GM12878 (cell line): Measurements from ENCODE around the gene KATNB1. TPM values are rescaled to one million over a fixed set of nuclear protein-coding genes. Genes with fewer than 3 reads are reported as not detected.

Source experiments
- RELB ChIP-seq: fragments of 450-650 bp; IDR thresholded peaks from 2 replicates; pipeline ENCODE4 v1.6.1; 2017; ENCODE audit warnings: low read depth, mild to moderate bottlenecking, moderate library complexity
- ZBTB11 ChIP-seq: fragments of 450-650 bp; formaldehyde crosslinking; IDR thresholded peaks from 2 replicates; pipeline ENCODE4 v1.5.0; 2022; ENCODE audit warnings: mild to moderate bottlenecking, missing genetic modification characterization
- polyA plus RNA-seq, 11 experiments: library from polyadenylated mRNA; depleted of rRNA in 4 of 11; unstranded in 6 of 11; stranded (reverse) in 5 of 11; fragments of >200 nt; fragmentation: Nextera tagmentation in 4 of 11; fragmentation: Illumina TruSeq in 1 of 11; extraction: Ambion mirVana in 4 of 11; extraction: Trizol in 1 of 11; gene quantifications; 1 replicate in 1 of 11; 2 replicates in 10 of 11; pipeline versions ENCODE4 v1.2.1 to v1.2.3, GENCODE V29; 2011 to 2016; ENCODE audit warnings: inconsistent platforms in 2 of 11, missing spikeins in 2 of 11, low read depth in 1 of 11
- total RNA-seq, 4 experiments: library from RNA; depleted of rRNA in 3 of 4; stranded (reverse); fragments of >200 nt in 3 of 4; fragmentation: Illumina TruSeq in 1 of 4; extraction: Trizol in 1 of 4; gene quantifications; 2 replicates each; pipeline versions ENCODE4 v1.2.1 to v1.2.3, GENCODE V29; 2013 to 2021
- TF ChIP-seq, protein P1 (sequence below): fragments of 450-650 bp; IDR thresholded peaks from 2 replicates; pipeline ENCODE4 v1.6.1; 2017; ENCODE audit warnings: mild to moderate bottlenecking, moderate library complexity
- TF ChIP-seq, protein P2 (sequence below): fragments of 450-650 bp; IDR thresholded peaks from 2 replicates; pipeline ENCODE4 v1.6.1; 2017; ENCODE audit warnings: mild to moderate bottlenecking, moderate library complexity

KATNB1 gene
- total and polyA plus RNA-seq, 10 of the 15 experiments (the other 5 are each of a cell fraction or from before 2014, with no cell fraction given): 0.71 to 46.5 (median 19.5) TPM

GRCh38 chr16:57743886-57744641, 8.5 kb downstream of the KATNB1 start (continued):
- TF ChIP-seq, protein P1, sequence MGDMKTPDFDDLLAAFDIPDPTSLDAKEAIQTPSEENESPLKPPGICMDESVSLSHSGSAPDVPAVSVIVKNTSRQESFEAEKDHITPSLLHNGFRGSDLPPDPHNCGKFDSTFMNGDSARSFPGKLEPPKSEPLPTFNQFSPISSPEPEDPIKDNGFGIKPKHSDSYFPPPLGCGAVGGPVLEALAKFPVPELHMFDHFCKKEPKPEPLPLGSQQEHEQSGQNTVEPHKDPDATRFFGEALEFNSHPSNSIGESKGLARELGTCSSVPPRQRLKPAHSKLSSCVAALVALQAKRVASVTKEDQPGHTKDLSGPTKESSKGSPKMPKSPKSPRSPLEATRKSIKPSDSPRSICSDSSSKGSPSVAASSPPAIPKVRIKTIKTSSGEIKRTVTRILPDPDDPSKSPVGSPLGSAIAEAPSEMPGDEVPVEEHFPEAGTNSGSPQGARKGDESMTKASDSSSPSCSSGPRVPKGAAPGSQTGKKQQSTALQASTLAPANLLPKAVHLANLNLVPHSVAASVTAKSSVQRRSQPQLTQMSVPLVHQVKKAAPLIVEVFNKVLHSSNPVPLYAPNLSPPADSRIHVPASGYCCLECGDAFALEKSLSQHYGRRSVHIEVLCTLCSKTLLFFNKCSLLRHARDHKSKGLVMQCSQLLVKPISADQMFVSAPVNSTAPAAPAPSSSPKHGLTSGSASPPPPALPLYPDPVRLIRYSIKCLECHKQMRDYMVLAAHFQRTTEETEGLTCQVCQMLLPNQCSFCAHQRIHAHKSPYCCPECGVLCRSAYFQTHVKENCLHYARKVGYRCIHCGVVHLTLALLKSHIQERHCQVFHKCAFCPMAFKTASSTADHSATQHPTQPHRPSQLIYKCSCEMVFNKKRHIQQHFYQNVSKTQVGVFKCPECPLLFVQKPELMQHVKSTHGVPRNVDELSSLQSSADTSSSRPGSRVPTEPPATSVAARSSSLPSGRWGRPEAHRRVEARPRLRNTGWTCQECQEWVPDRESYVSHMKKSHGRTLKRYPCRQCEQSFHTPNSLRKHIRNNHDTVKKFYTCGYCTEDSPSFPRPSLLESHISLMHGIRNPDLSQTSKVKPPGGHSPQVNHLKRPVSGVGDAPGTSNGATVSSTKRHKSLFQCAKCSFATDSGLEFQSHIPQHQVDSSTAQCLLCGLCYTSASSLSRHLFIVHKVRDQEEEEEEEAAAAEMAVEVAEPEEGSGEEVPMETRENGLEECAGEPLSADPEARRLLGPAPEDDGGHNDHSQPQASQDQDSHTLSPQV: no peak
- no peak for TF ChIP-seq RELB
- no peak for TF ChIP-seq ZBTB11 (CRISPR knock-in tag)
- TF ChIP-seq, protein P2, sequence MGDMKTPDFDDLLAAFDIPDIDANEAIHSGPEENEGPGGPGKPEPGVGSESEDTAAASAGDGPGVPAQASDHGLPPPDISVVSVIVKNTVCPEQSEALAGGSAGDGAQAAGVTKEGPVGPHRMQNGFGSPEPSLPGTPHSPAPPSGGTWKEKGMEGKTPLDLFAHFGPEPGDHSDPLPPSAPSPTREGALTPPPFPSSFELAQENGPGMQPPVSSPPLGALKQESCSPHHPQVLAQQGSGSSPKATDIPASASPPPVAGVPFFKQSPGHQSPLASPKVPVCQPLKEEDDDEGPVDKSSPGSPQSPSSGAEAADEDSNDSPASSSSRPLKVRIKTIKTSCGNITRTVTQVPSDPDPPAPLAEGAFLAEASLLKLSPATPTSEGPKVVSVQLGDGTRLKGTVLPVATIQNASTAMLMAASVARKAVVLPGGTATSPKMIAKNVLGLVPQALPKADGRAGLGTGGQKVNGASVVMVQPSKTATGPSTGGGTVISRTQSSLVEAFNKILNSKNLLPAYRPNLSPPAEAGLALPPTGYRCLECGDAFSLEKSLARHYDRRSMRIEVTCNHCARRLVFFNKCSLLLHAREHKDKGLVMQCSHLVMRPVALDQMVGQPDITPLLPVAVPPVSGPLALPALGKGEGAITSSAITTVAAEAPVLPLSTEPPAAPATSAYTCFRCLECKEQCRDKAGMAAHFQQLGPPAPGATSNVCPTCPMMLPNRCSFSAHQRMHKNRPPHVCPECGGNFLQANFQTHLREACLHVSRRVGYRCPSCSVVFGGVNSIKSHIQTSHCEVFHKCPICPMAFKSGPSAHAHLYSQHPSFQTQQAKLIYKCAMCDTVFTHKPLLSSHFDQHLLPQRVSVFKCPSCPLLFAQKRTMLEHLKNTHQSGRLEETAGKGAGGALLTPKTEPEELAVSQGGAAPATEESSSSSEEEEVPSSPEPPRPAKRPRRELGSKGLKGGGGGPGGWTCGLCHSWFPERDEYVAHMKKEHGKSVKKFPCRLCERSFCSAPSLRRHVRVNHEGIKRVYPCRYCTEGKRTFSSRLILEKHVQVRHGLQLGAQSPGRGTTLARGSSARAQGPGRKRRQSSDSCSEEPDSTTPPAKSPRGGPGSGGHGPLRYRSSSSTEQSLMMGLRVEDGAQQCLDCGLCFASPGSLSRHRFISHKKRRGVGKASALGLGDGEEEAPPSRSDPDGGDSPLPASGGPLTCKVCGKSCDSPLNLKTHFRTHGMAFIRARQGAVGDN: no peak
